Testis (tissue), 3 donors: ENCODE results near the gene SPINK1. TPM values are rescaled to one million over a fixed set of nuclear protein-coding genes. Genes with fewer than 3 reads are reported as not detected.

Experiments used
- DNase-seq: peaks from one replicate; pipeline ENCODE4 v3.0.0-alpha.2; 2019
- H3K27ac ChIP-seq, 2 donors: fragments of 200-600 bp; sonication (generic); one replicate each; pipeline ENCODE4 v1.5.1; 2019
- H3K27me3 ChIP-seq: fragments of 200-600 bp; sonication (generic); one replicate; pipeline ENCODE4 v1.5.1; 2019
- H3K36me3 ChIP-seq: fragments of 200-600 bp; sonication (generic); one replicate; pipeline ENCODE4 v1.5.1; 2017; ENCODE audit warnings: low read depth; ENCODE audit errors: missing control alignments
- H3K4me1 ChIP-seq: fragments of 200-600 bp; sonication (generic); one replicate; pipeline ENCODE4 v1.5.1; 2019
- H3K4me3 ChIP-seq, 2 donors: fragments of 200-600 bp; sonication (generic); one replicate each; pipeline ENCODE4 v1.5.1; 2017 to 2019
- H3K9me3 ChIP-seq: fragments of 200-600 bp; sonication (generic); one replicate; pipeline ENCODE4 v1.5.1; 2017
- CTCF ChIP-seq, 3 experiments: fragments of 450-650 bp in 2 of 3; fragments of 200-600 bp in 1 of 3; sonication (generic) in 1 of 3; IDR thresholded peaks; one replicate each; pipeline ENCODE4 v1.5.1; 2016 to 2019; ENCODE audit warnings: antibody characterized with exemption in 3 of 3, mild to moderate bottlenecking in 2 of 3, moderate library complexity in 1 of 3
- POLR2A ChIP-seq: fragments of 450-650 bp; IDR thresholded peaks from one replicate; pipeline ENCODE4 v1.6.1; 2017; ENCODE audit warnings: antibody characterized with exemption, mild to moderate bottlenecking, moderate library complexity
- WGBS, 2 donors: methylation state at CpG; one replicate each; pipeline ENCODE4 v1.1.5; 2018; 5-methylcytosine and 5-hydroxymethylcytosine counted together
- intact Hi-C: fragments of 100-400 bp; cut with DNase I; formaldehyde crosslinking; loops from one replicate; pipeline ENCODE4 v1.15.1; 2023; ENCODE audit warnings: low total_unique reads
- polyA plus RNA-seq: library from polyadenylated mRNA; stranded (reverse); fragments of 350-450 nt; fragmentation: Illumina TruSeq; extraction: RNeasy Lipid Tissue Mini Kit (QIAGEN cat#74804); gene quantifications from one replicate; pipeline ENCODE4 v1.2.3, GENCODE V29; 2014; ENCODE audit warnings: low read depth, low replicate concordance; ENCODE audit not compliant: insufficient read depth
- total RNA-seq, 2 donors: library from RNA; depleted of rRNA; stranded (reverse); fragments of >200 nt; gene quantifications; one replicate each; pipeline ENCODE4 v1.2.3, GENCODE V29; 2016

The SPINK1 gene
- total and polyA plus RNA-seq, 3 donors from 2014 or later = not detected

- TF ChIP-seq POLR2A = no peak
- no peak for TF ChIP-seq CTCF (IDR thresholded peaks at IDR 0.05)
- no peak overlapping the region for H3K4me3 ChIP-seq
- no peak for DNase-seq
- no peaks in the 10 kb centered on the region for H3K36me3 ChIP-seq
- no peak overlapping the region for H3K27ac ChIP-seq
- 72 to 82% methylated on average over 1 of the region's 1 CpG for WGBS, 2 donors
- H3K4me1 ChIP-seq = no peaks in the 10 kb centered on the region
- no peaks in the 10 kb centered on the region for H3K9me3 ChIP-seq
- intact Hi-C loops = no loop called here
- no peaks in the 10 kb centered on the region for H3K27me3 ChIP-seq
These were observed 27.1 kb upstream of the SPINK1 start for GRCh38 chr5:147858565-147858964.

GRCh38 chr5:147857302-147858129 lies 26.0 kb upstream of the SPINK1 start:
- Histone ChIP-seq H3K27me3 (no peaks in the 10 kb centered on the region), H3K4me3 (no peak overlapping the region), H3K9me3 (no peaks in the 10 kb centered on the region), H3K27ac (no peak overlapping the region), H3K36me3 (no peaks in the 10 kb centered on the region), H3K4me1 (no peaks in the 10 kb centered on the region)
- TF ChIP-seq POLR2A (no peak), CTCF (IDR thresholded peaks at IDR 0.05) (peak; percentile 61 to 85 (median 79))
- DNase-seq = peak; percentile 88
- WGBS, 2 donors = 8 to 11% methylated on average over 2 of the region's 2 CpGs
- intact Hi-C loops = no loop called here

- Histone ChIP-seq H3K4me3 (no peak overlapping the region), H3K4me1 (no peaks in the 10 kb centered on the region), H3K27ac (no peak overlapping the region), H3K36me3 (no peaks in the 10 kb centered on the region), H3K27me3 (no peaks in the 10 kb centered on the region), H3K9me3 (no peaks in the 10 kb centered on the region)
- intact Hi-C loops = no loop called here
- TF ChIP-seq POLR2A (no peak), CTCF (IDR thresholded peaks at IDR 0.05) (no peak)
- DNase-seq = no peak
These were observed 25.3 kb upstream of the SPINK1 start for GRCh38 chr5:147856801-147857200.

GRCh38 chr5:147855774-147856069 lies 24.3 kb upstream of the SPINK1 start:
- no peak for DNase-seq
- intact Hi-C loops = no loop called here
- H3K27ac ChIP-seq = no peak overlapping the region

More at GRCh38 chr5:147855774-147856069, 24.3 kb upstream of the SPINK1 start:
- H3K4me1 ChIP-seq = no peaks in the 10 kb centered on the region
- no peak for TF ChIP-seq POLR2A
- TF ChIP-seq CTCF (IDR thresholded peaks at IDR 0.05) = no peak
- H3K4me3 ChIP-seq = no peak overlapping the region
- WGBS, 2 donors = 48 to 63% methylated on average over 4 of the region's 4 CpGs
- no peaks in the 10 kb centered on the region for H3K36me3 ChIP-seq
- no peaks in the 10 kb centered on the region for H3K9me3 ChIP-seq
- H3K27me3 ChIP-seq = no peaks in the 10 kb centered on the region
